GM23338 (cell line): ENCODE results near the gene JAKMIP2. TPM values are rescaled to one million over a fixed set of nuclear protein-coding genes. Genes with fewer than 3 reads are reported as not detected.

Experiments
- ATAC-seq: fragments of 200-7000 bp; cut with Tn5 transposase; 3 replicates; pipeline ENCODE4 v1.9.1; 2020
- DNase-seq: peaks from one replicate; pipeline ENCODE4 v3.0.0-alpha.2; 2015; ENCODE audit warnings: low spot score
- H2AFZ ChIP-seq: fragments of 200-600 bp; sonication (generic); 2 replicates; pipeline ENCODE4 v1.8.0; 2016; ENCODE audit warnings: antibody characterized with exemption, mild to moderate bottlenecking, moderate library complexity
- H3F3A ChIP-seq: fragments of 200-600 bp; sonication (generic); replicated peaks from 2 replicates; pipeline ENCODE4 v1.8.0; 2017; ENCODE audit warnings: antibody characterized with exemption, mixed run types, low read depth
- H3K27ac ChIP-seq: fragments of 200-600 bp; sonication (generic); 2 replicates; pipeline ENCODE4 v1.6.1; 2016; ENCODE audit warnings: low read depth
- H3K27me3 ChIP-seq: fragments of 200-600 bp; sonication (generic); 2 replicates; pipeline ENCODE4 v1.8.0; 2016; ENCODE audit warnings: mild to moderate bottlenecking, mixed run types, moderate library complexity; ENCODE audit not compliant: insufficient read depth
- H3K36me3 ChIP-seq: fragments of 200-600 bp; sonication (generic); 2 replicates; pipeline ENCODE4 v1.8.0; 2016; ENCODE audit warnings: mild to moderate bottlenecking; ENCODE audit not compliant: insufficient read depth
- H3K4me1 ChIP-seq: fragments of 200-600 bp; sonication (generic); 2 replicates; pipeline ENCODE4 v1.8.0; 2016; ENCODE audit warnings: mild to moderate bottlenecking, moderate library complexity; ENCODE audit not compliant: insufficient read depth
- H3K4me2 ChIP-seq: fragments of 200-600 bp; sonication (generic); 2 replicates; pipeline ENCODE4 v1.7.1; 2017; ENCODE audit warnings: mixed run types
- H3K4me3 ChIP-seq: fragments of 200-600 bp; sonication (generic); 2 replicates; pipeline ENCODE4 v1.6.1; 2016; ENCODE audit warnings: mixed run types
- H3K79me2 ChIP-seq: fragments of 200-600 bp; sonication (generic); replicated peaks from 2 replicates; pipeline ENCODE4 v1.8.0; 2017; ENCODE audit warnings: mild to moderate bottlenecking; ENCODE audit not compliant: insufficient read depth
- H3K9me2 ChIP-seq: fragments of 200-600 bp; sonication (generic); 2 replicates; pipeline ENCODE4 v1.8.0; 2017; ENCODE audit not compliant: insufficient read depth
- H4K20me1 ChIP-seq: fragments of 200-600 bp; sonication (generic); replicated peaks from 2 replicates; pipeline ENCODE4 v1.8.0; 2017; ENCODE audit warnings: mild to moderate bottlenecking; ENCODE audit not compliant: insufficient read depth
- H3K27ac Mint-ChIP-seq: 2 replicates; pipeline ENCODE4 v1.8.0; 2020; ENCODE audit warnings: inconsistent platforms, mild to moderate bottlenecking, moderate library complexity, mixed read lengths
- H3K27me3 Mint-ChIP-seq: 3 replicates; pipeline ENCODE4 v1.8.0; 2022; ENCODE audit warnings: low read depth, mild to moderate bottlenecking, moderate library complexity, mixed read lengths, inconsistent platforms; ENCODE audit not compliant: insufficient read depth, poor library complexity
- H3K36me3 Mint-ChIP-seq: 3 replicates; pipeline ENCODE4 v1.8.0; 2021; ENCODE audit warnings: low read depth, mild to moderate bottlenecking, inconsistent platforms, moderate library complexity, mixed read lengths
- H3K4me1 Mint-ChIP-seq: 3 replicates; pipeline ENCODE4 v1.8.0; 2020; ENCODE audit warnings: mild to moderate bottlenecking, inconsistent platforms, mixed read lengths
- H3K4me3 Mint-ChIP-seq: 3 replicates; pipeline ENCODE4 v1.8.0; 2021; ENCODE audit warnings: moderate library complexity, mild to moderate bottlenecking, inconsistent platforms, mixed read lengths
- H3K9me3 Mint-ChIP-seq: 3 replicates; pipeline ENCODE4 v1.8.0; 2020; ENCODE audit warnings: moderate library complexity, mild to moderate bottlenecking, inconsistent platforms, mixed read lengths
- CTCF ChIP-seq, 2 experiments: fragments of 200-600 bp in 1 of 2; sonication (generic) in 1 of 2; conservative IDR thresholded peaks; 2 replicates each; pipeline versions ENCODE4 v1.5.1 to v1.6.1; 2016 to 2017; ENCODE audit warnings: antibody characterized with exemption in 2 of 2, low read depth in 2 of 2, mild to moderate bottlenecking in 2 of 2, moderate library complexity in 1 of 2
- ETS1 ChIP-seq: IDR thresholded peaks from 2 replicates; pipeline ENCODE4 v1.6.1; 2016; ENCODE audit warnings: antibody characterized with exemption
- EZH2 ChIP-seq: fragments of 200-600 bp; sonication (generic); IDR thresholded peaks from one replicate; pipeline ENCODE4 v1.8.0; 2017; ENCODE audit warnings: antibody characterized with exemption, mild to moderate bottlenecking, low read depth; ENCODE audit not compliant: unreplicated experiment
- EZH2phosphoT487 ChIP-seq: fragments of 200-600 bp; sonication (generic); IDR thresholded peaks from one replicate; pipeline ENCODE4 v1.8.1; 2018; ENCODE audit warnings: antibody characterized with exemption; ENCODE audit not compliant: unreplicated experiment
- POLR2AphosphoS5 ChIP-seq: IDR thresholded peaks from 2 replicates; pipeline ENCODE4 v1.6.1; 2016; ENCODE audit warnings: antibody characterized with exemption, low read depth
- ZNF114 ChIP-seq: fragments of 250-450 bp; sonication (Bioruptor Pico); IDR thresholded peaks from 2 replicates; pipeline ENCODE4 v1.5.0; 2020; ENCODE audit warnings: mild to moderate bottlenecking, moderate library complexity
- ZNF331 ChIP-seq: fragments of 250-450 bp; sonication (Bioruptor Pico); IDR thresholded peaks from 2 replicates; pipeline ENCODE4 v1.5.0; 2020; ENCODE audit warnings: low read depth, mild to moderate bottlenecking, moderate library complexity
- ZNF462 ChIP-seq: fragments of 250-450 bp; sonication (Bioruptor Pico); IDR thresholded peaks from 2 replicates; pipeline ENCODE4 v1.5.0; 2020; ENCODE audit warnings: mild to moderate bottlenecking, moderate library complexity
- polyA plus RNA-seq: library from polyadenylated mRNA; unstranded; fragments of >200 nt; fragmentation: Nextera tagmentation; extraction: Ambion mirVana; gene quantifications from 2 replicates; pipeline ENCODE4 v1.2.1, GENCODE V29; 2016
- total RNA-seq: library from RNA; depleted of rRNA; stranded (reverse); fragments of >200 nt; shearing (Covaris generic); gene quantifications from 2 replicates; pipeline ENCODE4 v1.2.3, GENCODE V29; 2014

The JAKMIP2 gene
- total and polyA plus RNA-seq, 2 experiments from 2014 or later, result 20.5 to 27.2 TPM

- TF ChIP-seq ZNF462 (CRISPR knock-in tag) (no peak), CTCF (conservative IDR thresholded peaks at IDR 0.05; ENCODE audit: low read depth in 2 of 2) (no peak), ZNF331 (no peak), EZH2 (no peak), POLR2AphosphoS5 (no peak)
Observed at GRCh38 chr5:147658293-147658932, 124.1 kb downstream of the JAKMIP2 start (continued).

- peaks cover 6% of the 10 kb centered on the region; the same call in 1 of the 2 replicates for H3F3A ChIP-seq
- Mint-ChIP-seq H3K9me3 (no peaks in the 10 kb centered on the region), H3K36me3 (peaks cover 25% of the 10 kb centered on the region; the same call in 2 of the 3 replicates), H3K4me1 (no peaks in the 10 kb centered on the region), H3K27me3 (no peaks in the 10 kb centered on the region), H3K27ac (no peak overlapping the region), H3K4me3 (no peak overlapping the region)
- peaks cover 3% of the 10 kb centered on the region; the same call in 1 of the 2 replicates for H3K9me2 ChIP-seq
- DNase-seq (no peak), ATAC-seq (no peak)
- no peak overlapping the region for H3K4me3 ChIP-seq
- H3K36me3 ChIP-seq, result no peaks in the 10 kb centered on the region; the same call in 1 of the 2 replicates
- no peaks in the 10 kb centered on the region for H3K4me1 ChIP-seq
- no peaks in the 10 kb centered on the region; the same call in none of the 2 replicates for H4K20me1 ChIP-seq
- no peak overlapping the region for H3K27ac ChIP-seq
- no peaks in the 10 kb centered on the region for H3K27me3 ChIP-seq
- no peak overlapping the region for H3K4me2 ChIP-seq
- no peak overlapping the region for H2AFZ ChIP-seq
- H3K79me2 ChIP-seq, result no peaks in the 10 kb centered on the region
- no peak for TF ChIP-seq CTCF (conservative IDR thresholded peaks at IDR 0.05; ENCODE audit: low read depth in 2 of 2)
- no peak for TF ChIP-seq EZH2phosphoT487
- no peak for TF ChIP-seq ZNF114 (CRISPR knock-in tag)
- no peak for TF ChIP-seq EZH2
- no peak for TF ChIP-seq ETS1
- TF ChIP-seq POLR2AphosphoS5, result no peak
Observed at GRCh38 chr5:147648597-147648996, 133.9 kb downstream of the JAKMIP2 start.
